Uterus (tissue), 4 donors: Measurements from ENCODE around the gene ACSS3. TPM values are rescaled to one million over a fixed set of nuclear protein-coding genes. Genes with fewer than 3 reads are reported as not detected.

Experiments
- DNase-seq, 2 donors: peaks; one replicate each; pipeline ENCODE4 v3.0.0-alpha.2; 2019 to 2020
- H3K27ac ChIP-seq, 2 donors: fragments of 200-600 bp; sonication (generic); 1 replicate in 1 of 2; 2 replicates in 1 of 2; pipeline ENCODE4 v1.5.1; 2016 to 2018
- H3K27me3 ChIP-seq, 2 donors: fragments of 200-600 bp; sonication (generic); one replicate each; pipeline ENCODE4 v1.5.1; 2018 to 2019; ENCODE audit warnings: control low read depth in 1 of 2
- H3K36me3 ChIP-seq, 2 donors: fragments of 200-600 bp; sonication (generic); one replicate each; pipeline ENCODE4 v1.5.1; 2019; ENCODE audit warnings: control low read depth in 1 of 2
- H3K4me1 ChIP-seq, 2 donors: fragments of 200-600 bp; sonication (generic); one replicate each; pipeline ENCODE4 v1.5.1; 2018 to 2019; ENCODE audit warnings: control low read depth in 1 of 2
- H3K4me3 ChIP-seq, 2 donors: fragments of 200-600 bp; sonication (generic); 1 replicate in 1 of 2; 2 replicates in 1 of 2; pipeline ENCODE4 v1.5.1; 2018 to 2019; ENCODE audit warnings: mild to moderate bottlenecking in 1 of 2
- H3K9me3 ChIP-seq, 2 donors: fragments of 200-600 bp; sonication (generic); one replicate each; pipeline ENCODE4 v1.5.1; 2019; ENCODE audit warnings: control low read depth in 1 of 2
- POLR2A ChIP-seq, 2 donors: fragments of 450-650 bp; IDR thresholded peaks; one replicate each; pipeline ENCODE4 v1.6.1; 2016; ENCODE audit warnings: antibody characterized with exemption in 2 of 2, mild to moderate bottlenecking in 1 of 2, moderate library complexity in 1 of 2
- intact Hi-C: fragments of 100-400 bp; cut with DNase I; formaldehyde crosslinking; loops from one replicate; pipeline ENCODE4 v1.15.1; 2023; ENCODE audit warnings: low total_unique reads
- total RNA-seq, 4 donors: library from RNA; depleted of rRNA in 3 of 4; stranded (reverse); fragments of >200 nt in 3 of 4; gene quantifications; one replicate each; pipeline versions ENCODE4 v1.1.0 to v1.2.4, GENCODE V29; 2014 to 2023
- TF ChIP-seq, protein P1 (sequence below), 4 experiments: fragments of 200-600 bp in 2 of 4; fragments of 450-650 bp in 2 of 4; sonication (generic) in 2 of 4; IDR thresholded peaks; one replicate each; pipeline ENCODE4 v1.5.1; 2016 to 2019; ENCODE audit warnings: antibody characterized with exemption in 4 of 4, mild to moderate bottlenecking in 2 of 4, moderate library complexity in 1 of 4
- donor health status: DM: yes; HTN: yes; CAD: no.

ACSS3 gene
- total RNA-seq, 4 donors from 2014 or later: 25.6 to 62.2 (median 47.7) TPM

DNA sequence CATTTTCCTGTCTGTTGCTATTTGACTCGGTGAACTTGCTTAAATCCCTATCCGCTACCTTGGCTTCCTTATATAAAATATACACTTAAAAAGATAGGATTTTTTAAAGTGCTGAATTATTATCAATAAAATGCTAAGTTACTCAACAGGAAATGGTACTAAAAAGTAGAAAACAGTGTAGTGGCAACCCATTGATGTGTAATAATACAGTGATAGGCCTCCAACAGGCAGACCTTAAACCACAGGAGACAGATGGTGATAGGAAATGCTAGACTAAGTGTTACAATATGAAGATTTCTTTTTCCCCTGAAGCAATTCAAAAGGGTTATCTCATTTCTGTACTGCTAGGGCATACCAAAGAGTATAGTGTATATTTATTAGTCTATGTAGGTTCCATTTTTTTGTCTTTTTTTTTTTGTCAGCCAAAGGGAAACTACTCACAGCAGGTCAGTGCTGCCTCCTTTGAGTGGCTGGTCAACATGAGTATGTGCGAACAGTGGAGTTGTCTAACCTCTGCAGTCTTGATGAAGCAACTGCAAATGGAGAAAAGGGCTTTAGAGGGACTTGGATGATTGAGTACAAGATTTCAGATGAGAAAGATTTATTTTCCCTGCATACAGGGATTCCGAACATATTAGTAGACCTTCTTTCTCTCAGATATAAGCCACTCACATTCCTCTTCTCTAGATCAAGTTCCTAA lies 183.8 kb downstream of the ACSS3 start:
- H3K9me3 ChIP-seq: no peaks in the 10 kb centered on the region
- no peaks in the 10 kb centered on the region for H3K27me3 ChIP-seq
- no peak for DNase-seq
- no peak overlapping the region for H3K4me3 ChIP-seq
- intact Hi-C loops: loop anchor here (10.0 kb wide), 1 partner anchor 427 kb away; no protein-coding TSS in a partner anchor
- TF ChIP-seq, protein P1, sequence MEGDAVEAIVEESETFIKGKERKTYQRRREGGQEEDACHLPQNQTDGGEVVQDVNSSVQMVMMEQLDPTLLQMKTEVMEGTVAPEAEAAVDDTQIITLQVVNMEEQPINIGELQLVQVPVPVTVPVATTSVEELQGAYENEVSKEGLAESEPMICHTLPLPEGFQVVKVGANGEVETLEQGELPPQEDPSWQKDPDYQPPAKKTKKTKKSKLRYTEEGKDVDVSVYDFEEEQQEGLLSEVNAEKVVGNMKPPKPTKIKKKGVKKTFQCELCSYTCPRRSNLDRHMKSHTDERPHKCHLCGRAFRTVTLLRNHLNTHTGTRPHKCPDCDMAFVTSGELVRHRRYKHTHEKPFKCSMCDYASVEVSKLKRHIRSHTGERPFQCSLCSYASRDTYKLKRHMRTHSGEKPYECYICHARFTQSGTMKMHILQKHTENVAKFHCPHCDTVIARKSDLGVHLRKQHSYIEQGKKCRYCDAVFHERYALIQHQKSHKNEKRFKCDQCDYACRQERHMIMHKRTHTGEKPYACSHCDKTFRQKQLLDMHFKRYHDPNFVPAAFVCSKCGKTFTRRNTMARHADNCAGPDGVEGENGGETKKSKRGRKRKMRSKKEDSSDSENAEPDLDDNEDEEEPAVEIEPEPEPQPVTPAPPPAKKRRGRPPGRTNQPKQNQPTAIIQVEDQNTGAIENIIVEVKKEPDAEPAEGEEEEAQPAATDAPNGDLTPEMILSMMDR (IDR thresholded peaks at IDR 0.05): no peak
- no peak for TF ChIP-seq POLR2A (IDR thresholded peaks at IDR 0.05)
- no peaks in the 10 kb centered on the region for H3K36me3 ChIP-seq
- no peaks in the 10 kb centered on the region for H3K4me1 ChIP-seq
- H3K27ac ChIP-seq: no peak overlapping the region

GRCh38 chr12:81263072-81263471 lies 185.2 kb downstream of the ACSS3 start:
- no peak overlapping the region for H3K27ac ChIP-seq
- TF ChIP-seq, protein P1 (IDR thresholded peaks at IDR 0.05): no peak
- TF ChIP-seq POLR2A (IDR thresholded peaks at IDR 0.05): no peak
- intact Hi-C loops: loop anchor here (10.0 kb wide), 1 partner anchor 428 kb away; no protein-coding TSS in a partner anchor

GRCh38 chr12:81270385-81270784 lies 192.5 kb downstream of the ACSS3 start:
- no peak overlapping the region for H3K4me3 ChIP-seq
- no peak overlapping the region for H3K27ac ChIP-seq
- no peak for DNase-seq
- no peaks in the 10 kb centered on the region for H3K9me3 ChIP-seq
- H3K4me1 ChIP-seq: no peaks in the 10 kb centered on the region
- no peaks in the 10 kb centered on the region for H3K36me3 ChIP-seq
- TF ChIP-seq, protein P1 (IDR thresholded peaks at IDR 0.05): no peak
- no peak for TF ChIP-seq POLR2A (IDR thresholded peaks at IDR 0.05)
- H3K27me3 ChIP-seq: no peaks in the 10 kb centered on the region
- intact Hi-C loops: no loop called here

More at GRCh38 chr12:81263072-81263471, 185.2 kb downstream of the ACSS3 start:
- H3K4me3 ChIP-seq: no peak overlapping the region
- no peaks in the 10 kb centered on the region for H3K4me1 ChIP-seq
- H3K36me3 ChIP-seq: no peaks in the 10 kb centered on the region
- no peaks in the 10 kb centered on the region for H3K9me3 ChIP-seq
- H3K27me3 ChIP-seq: no peaks in the 10 kb centered on the region
- DNase-seq: no peak

DNA sequence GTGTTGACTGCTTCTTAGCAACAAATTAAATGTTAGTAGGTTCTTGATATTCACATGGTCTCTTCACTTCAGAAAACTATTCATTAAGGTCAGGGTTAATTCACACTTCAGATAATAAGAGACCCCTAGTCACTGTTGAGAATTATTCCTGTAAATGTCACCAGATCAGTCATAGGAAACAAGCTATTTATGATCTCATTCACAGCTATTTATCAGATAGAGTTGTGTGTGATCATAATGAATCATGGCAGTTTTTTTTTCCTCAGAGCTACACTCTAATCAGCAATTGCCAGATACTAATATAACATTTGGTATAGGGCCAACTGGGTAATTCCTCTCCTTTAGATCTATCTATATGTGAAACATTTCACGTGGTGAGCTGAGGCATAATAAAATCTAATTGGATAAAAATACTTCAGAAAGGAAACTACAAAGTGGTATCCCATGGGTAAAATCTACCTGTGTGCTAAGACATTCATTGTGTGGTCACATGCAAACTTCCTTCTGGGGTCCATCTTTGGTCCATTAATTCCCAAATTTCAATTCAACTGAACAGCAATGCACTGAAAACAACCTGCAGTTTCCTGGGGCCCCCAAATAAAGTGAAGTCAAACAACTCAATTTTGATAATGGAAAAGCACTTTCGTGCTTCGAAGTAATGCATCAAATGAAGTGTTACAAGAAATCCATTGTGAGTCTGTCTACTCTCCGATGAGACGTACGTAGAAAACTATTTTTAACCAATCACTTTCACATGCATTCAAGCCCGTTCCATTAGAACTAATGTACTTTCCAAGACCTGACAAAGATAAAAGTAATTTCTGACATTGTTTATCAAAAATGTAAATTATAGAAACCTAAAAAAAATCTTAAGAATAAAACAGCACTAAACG lies 197.0 kb downstream of the ACSS3 start:
- intact Hi-C loops: no loop called here
- no peaks in the 10 kb centered on the region for H3K27me3 ChIP-seq
- H3K4me1 ChIP-seq: no peaks in the 10 kb centered on the region
- TF ChIP-seq, protein P1 (IDR thresholded peaks at IDR 0.05): no peak
- TF ChIP-seq POLR2A (IDR thresholded peaks at IDR 0.05): no peak
- no peak for DNase-seq
- no peak overlapping the region for H3K27ac ChIP-seq
- no peak overlapping the region for H3K4me3 ChIP-seq
- no peaks in the 10 kb centered on the region for H3K36me3 ChIP-seq
- H3K9me3 ChIP-seq: no peaks in the 10 kb centered on the region

- Histone ChIP-seq H3K27me3 (no peaks in the 10 kb centered on the region), H3K4me1 (no peaks in the 10 kb centered on the region), H3K4me3 (no peak overlapping the region), H3K36me3 (no peaks in the 10 kb centered on the region), H3K27ac (no peak overlapping the region), H3K9me3 (no peaks in the 10 kb centered on the region)
- intact Hi-C loops: no loop called here
- TF ChIP-seq, protein P1 (IDR thresholded peaks at IDR 0.05): no peak
- TF ChIP-seq POLR2A (IDR thresholded peaks at IDR 0.05): no peak
- DNase-seq: no peak
These were observed 206.3 kb downstream of the ACSS3 start for GRCh38 chr12:81284137-81284536.
